Activated CD4-positive, alpha-beta T cell treated with anti-CD3 and anti-CD28 coated beads, Interleukin-2, amount 50 U/mL, for 4 hours (primary cell): ENCODE data around the gene ZNF319.
"Not testable (repeated sequence)": the region's sequence is repeated elsewhere in the genome, so short reads cannot be mapped to it uniquely, and the experiment has no call there.

ENCODE experiments used
- DNase-seq, 2 experiments: peaks; one replicate each; pipeline ENCODE4 v3.0.0-alpha.2; 2020

The ZNF319 gene

GRCh38 chr16:58020628-58021521, 20.4 kb upstream of the ZNF319 start:
- peak; percentile 61 to 62 for DNase-seq

- no peak for DNase-seq
These were observed 19.5 kb upstream of the ZNF319 start for GRCh38 chr16:58019866-58020538.

- DNase-seq: no peak
These were observed 18.3 kb upstream of the ZNF319 start for GRCh38 chr16:58018803-58019202.

- DNase-seq: no peak
These were observed 16.5 kb upstream of the ZNF319 start for GRCh38 chr16:58016840-58017446.

- DNase-seq: no peak
These were observed 12.9 kb upstream of the ZNF319 start for GRCh38 chr16:58013201-58013956.

GRCh38 chr16:58012481-58012880, 12.0 kb upstream of the ZNF319 start:
- DNase-seq: no peak

- DNase-seq: no peak
These were observed 11.2 kb upstream of the ZNF319 start for GRCh38 chr16:58011652-58012051.

- DNase-seq: no peak
These were observed 10.4 kb upstream of the ZNF319 start for GRCh38 chr16:58010886-58011285.

- no peak for DNase-seq
These were observed 9.5 kb upstream of the ZNF319 start for GRCh38 chr16:58009856-58010416.

GRCh38 chr16:58004736-58005135, 4.3 kb upstream of the ZNF319 start:
- DNase-seq: not testable (repeated sequence)

GRCh38 chr16:58002936-58003335, 2.5 kb upstream of the ZNF319 start:
- no peak for DNase-seq

- no peak for DNase-seq
These were observed 1.9 kb upstream of the ZNF319 start for GRCh38 chr16:58002416-58002800.

GRCh38 chr16:58001781-58002415, 1.4 kb upstream of the ZNF319 start:
- no peak for DNase-seq

GRCh38 chr16:58000706-58001676, 519 bp upstream of the ZNF319 start, which contains the start of gene USB1:
Gene USB1 (plus strand): TSS chr16:58001407. CDS start chr16:58001484, 77 bp downstream.
- DNase-seq: peak; percentile 65 to 67

GRCh38 chr16:57999366-57999970, 1.0 kb downstream of the ZNF319 start:
- DNase-seq: peak in 1 of 2 experiments; percentile 16

GRCh38 chr16:57998992-57999365, 1.5 kb downstream of the ZNF319 start:
- no peak for DNase-seq

GRCh38 chr16:57998486-57998885, 2.0 kb downstream of the ZNF319 start:
- DNase-seq: peak; percentile 37 to 42

GRCh38 chr16:57997528-57998265, 2.8 kb downstream of the ZNF319 start:
- no peak for DNase-seq

GRCh38 chr16:57997176-57997527, 3.3 kb downstream of the ZNF319 start:
- no peak for DNase-seq
